NT2/D1 (cell line): Measurements from ENCODE around the gene DCAF16.

ENCODE experiments used
- SUZ12 ChIP-seq: IDR thresholded peaks from 2 replicates; pipeline ENCODE4 v1.6.1; 2011; ENCODE audit not compliant: insufficient read length, insufficient read depth; ENCODE audit errors: extremely low read depth
- YY1 ChIP-seq: IDR thresholded peaks from 2 replicates; pipeline ENCODE4 v1.6.1; 2011; ENCODE audit not compliant: insufficient read length, insufficient read depth
- ZNF274 ChIP-seq: IDR thresholded peaks from 2 replicates; pipeline ENCODE4 v1.6.1; 2011; ENCODE audit warnings: mild to moderate bottlenecking, low read depth, low read length

- no peak for TF ChIP-seq YY1
- TF ChIP-seq ZNF274 = no peak
- no peak for TF ChIP-seq SUZ12
Measured at GRCh38 chr4:17812801-17813200, 2.2 kb upstream of the DCAF16 start.
